HS-27A (cell line): ENCODE results near the gene OPCML.

Experiments
- DNase-seq: peaks from one replicate; pipeline ENCODE4 v3.0.0-alpha.2; 2012; ENCODE audit warnings: low read depth, missing footprints

OPCML gene

DNA sequence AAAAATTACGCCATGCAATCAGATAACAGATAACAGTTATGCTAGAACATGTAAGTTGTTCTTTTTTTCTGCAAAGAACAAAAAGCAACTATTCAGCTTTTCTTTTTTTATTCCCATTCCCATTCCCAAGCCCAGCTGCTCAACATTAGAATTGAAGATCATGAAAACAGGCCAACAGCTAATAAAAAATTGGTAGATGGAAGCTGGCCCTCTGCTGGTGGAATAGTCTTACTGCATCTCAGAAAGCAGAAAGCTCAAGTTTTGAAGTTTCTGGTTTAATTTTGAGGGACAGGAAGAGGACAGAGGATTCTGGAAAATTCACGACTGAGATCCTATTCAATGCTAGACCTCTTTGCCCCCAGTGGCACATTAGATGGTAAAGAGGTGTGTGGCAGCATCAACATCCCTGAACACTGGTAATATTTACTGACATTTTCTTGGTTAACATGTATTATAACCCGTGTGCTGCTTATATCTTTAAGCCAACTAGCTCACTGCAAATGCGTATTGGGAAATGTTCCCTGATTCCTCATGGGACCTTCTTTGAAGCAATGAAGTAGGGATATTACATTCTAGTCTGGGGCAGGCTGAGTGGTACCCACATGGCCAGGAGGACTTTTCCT lies 591.2 kb downstream of the OPCML start:
- DNase-seq: no peak

DNA sequence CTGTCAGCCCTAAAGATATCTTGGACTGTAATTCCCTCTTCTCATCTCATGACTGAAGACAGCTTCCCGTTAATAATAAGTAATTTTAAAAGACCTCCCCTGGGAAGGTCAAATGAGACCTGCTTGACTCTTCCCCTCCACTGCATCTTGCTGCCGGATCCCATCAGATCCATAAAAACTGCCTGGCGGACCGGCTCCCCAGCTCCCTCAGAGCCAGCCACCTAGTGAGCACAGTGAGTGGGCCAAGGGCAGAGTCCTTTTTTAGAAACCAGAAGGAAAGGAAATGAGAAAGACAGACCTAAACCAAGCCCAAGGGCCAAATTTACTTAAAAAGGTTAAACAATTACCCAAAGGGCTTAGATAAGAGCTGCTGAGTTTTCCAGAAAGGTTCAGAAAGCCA lies 595.3 kb downstream of the OPCML start:
- no peak for DNase-seq

DNA sequence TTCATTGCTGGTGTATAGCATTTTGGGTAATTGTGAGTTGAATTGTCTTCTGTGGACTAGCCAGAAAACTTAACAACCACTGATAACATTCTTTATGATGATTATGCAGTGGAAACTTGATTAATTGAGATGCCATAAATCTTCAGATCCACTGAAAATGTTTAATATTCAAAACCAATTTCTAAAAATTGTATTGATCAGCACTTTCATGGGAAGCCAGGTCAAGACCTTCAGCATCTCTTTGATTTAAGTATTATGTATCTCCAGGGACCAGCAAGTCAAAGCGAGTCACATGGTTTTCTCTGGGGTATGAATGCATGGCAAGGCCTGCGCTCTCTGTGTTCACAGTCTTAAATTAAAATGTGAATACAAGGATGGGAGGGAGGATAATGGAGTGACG lies 596.9 kb downstream of the OPCML start:
- DNase-seq: no peak

DNA sequence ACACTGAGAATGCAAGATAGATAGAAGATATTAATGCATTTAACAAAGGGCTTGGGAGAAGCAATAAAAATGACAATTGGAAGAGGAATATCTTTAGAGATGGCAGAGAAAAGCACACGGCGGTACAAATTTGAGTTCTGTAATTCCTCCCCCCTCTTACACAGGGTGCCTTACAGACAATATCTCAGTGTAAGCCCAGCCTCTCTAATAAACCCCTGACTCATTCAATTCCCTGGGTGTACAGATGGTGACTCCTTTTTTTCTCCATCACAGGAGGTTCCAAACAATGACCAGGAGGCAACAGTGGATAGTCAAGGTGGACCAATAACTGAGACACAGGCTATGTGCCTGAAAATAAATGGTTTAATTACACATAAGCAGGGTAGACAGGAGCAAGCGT lies 598.6 kb downstream of the OPCML start:
- no peak for DNase-seq

DNA sequence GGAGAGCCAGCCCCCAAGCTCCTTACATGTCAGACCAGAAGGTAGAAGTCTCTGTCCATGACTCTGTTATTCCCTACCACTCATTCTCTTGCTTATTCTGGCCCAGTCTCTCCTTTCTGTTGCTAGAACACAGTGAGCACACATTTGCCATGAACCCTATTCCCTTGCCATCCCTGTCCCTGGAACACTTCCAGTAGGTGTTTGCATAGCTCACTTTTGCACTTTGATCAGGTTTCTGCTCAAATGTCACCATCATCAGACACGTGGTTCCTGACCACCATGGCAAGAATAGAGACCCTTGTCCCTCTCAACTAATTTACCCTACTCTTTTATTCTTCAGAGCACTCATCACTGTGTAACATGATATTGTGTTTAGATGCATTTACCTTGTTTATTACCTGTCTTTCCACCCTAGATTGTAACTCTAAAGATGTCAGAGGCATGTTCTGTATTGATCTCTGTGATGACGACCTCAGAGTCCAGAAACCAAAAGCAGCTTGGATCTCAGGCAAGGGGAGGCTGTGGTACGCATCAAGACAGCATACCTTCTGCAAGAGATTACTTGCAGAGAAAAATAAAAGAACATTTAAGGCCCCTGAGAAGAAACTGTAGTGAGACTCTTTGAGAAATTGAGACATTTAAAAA lies 606.4 kb downstream of the OPCML start:
- DNase-seq: no peak

DNA sequence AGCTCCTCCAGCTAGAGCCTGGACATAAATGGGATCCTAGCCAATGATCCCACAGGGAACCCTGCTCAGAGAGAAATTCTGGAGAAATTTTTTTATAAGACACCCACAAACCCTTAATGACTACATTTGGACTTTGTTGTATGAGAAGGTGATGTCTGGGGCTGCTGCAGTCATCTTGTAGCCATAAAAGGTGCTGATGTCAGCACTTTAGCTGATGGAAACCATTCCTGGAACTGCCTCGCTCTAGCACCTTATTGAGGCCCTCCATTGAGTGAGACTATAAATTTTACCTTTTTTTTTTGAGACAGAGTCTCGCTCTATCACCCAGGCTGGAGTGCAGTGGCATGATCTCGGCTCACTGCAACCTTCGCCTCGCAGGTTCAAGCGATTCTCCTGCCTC lies 610.7 kb downstream of the OPCML start:
- no peak for DNase-seq

DNA sequence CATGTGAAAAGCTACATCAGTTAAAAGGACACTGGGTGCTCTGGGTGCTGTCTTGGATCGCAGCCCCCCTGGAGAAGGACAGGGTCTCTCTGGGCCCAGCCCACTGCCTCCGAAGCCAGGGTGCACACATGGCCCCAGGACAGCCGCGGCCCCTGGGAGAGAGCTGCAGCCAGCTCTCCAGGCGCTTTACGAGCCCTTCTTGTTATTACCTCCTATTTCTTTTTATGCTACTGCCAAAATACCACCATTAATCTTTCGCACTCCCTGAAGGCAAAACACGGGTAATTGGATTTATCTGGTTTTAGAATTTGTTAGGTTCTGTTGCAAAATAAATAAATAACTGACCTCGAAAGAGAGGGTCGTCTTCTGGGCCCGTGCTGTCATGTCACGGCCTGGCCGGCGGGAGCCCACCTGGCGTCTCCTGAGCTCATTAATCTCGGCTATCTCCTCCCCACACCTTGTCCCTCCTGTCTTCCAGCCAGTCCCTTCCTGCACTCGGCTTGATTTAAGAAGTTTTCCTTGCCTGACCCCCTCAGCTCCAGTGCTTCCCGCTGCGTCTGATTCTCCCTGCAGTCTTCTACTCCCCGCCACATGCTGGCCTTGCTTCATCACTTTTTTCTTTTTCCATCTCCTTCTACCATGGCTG lies 611.7 kb downstream of the OPCML start:
- no peak for DNase-seq

DNA sequence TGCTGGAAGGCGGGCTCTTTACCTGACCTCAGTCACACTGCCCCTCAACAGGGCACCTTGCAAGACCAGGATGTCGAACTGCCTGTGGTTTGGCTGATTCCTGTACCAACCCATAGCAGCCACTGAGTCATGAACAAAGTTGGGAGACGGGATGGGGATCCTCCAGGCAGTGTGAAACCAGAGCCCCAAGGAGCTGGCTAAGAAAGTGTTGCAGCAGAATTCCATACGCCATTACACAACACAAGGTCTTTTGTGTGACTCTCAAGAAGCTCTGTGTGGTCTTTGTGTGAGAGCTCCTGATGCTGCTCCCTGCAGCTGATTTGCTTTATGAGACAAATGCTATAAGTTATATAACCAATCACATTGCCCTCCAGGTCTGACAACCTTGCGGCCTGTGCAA lies 617.7 kb downstream of the OPCML start:
- DNase-seq: no peak

DNA sequence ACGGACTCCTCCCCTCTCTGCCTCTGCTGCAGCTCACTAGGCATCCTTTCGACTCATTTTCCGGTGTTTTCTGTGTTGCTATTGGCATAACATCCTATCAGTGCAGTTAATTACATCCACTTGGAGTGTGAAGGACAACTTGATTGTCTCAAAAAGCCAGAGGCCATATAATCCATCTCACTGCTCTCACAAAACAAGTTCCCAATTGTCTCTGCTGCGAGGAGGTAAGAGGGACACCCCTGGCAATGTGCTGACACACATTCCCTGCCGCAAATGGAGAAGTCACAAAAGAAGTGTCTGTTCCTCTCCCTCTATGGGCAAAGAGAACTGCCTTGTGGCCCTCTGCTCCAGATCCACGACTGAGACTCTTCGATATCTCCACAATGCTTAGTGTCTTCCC lies 618.4 kb downstream of the OPCML start:
- no peak for DNase-seq

DNA sequence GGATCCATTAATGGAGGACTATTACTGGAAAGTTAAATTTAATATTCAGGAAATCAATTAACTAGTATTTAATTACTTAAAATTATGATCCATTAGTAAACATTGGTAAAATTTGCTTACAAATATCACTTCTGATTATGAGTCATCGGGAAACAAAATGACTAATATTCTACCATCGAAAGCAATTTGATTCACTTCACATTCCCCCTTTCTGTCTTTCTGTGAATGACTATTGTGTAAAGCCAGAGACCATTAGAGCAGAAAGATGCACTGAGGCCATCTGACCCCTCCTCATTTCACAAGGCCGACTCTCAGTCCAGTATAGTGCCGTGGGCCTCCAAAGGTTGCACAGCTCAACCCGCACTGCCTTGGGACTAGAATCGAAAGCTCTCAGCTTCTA lies 619.0 kb downstream of the OPCML start:
- no peak for DNase-seq

DNA sequence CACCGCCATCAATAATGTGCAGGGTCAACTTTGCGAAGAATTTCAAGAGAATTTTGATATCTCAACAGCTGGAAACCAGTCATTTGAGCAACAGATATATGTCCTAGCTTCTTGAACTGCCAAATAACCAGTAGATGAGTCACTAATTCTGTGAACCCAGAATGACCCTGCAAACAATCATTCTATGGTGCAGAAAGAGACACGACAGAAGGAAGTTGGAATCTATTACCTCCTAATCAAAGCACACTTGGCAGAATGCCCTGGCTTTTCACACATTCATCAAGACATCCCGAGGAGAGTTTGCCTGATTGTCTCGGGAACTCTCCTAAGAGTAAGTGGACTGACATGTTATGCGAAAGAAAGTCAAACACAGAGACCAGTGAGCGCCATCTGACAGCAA lies 621.1 kb downstream of the OPCML start:
- DNase-seq: peak; percentile 14

DNA sequence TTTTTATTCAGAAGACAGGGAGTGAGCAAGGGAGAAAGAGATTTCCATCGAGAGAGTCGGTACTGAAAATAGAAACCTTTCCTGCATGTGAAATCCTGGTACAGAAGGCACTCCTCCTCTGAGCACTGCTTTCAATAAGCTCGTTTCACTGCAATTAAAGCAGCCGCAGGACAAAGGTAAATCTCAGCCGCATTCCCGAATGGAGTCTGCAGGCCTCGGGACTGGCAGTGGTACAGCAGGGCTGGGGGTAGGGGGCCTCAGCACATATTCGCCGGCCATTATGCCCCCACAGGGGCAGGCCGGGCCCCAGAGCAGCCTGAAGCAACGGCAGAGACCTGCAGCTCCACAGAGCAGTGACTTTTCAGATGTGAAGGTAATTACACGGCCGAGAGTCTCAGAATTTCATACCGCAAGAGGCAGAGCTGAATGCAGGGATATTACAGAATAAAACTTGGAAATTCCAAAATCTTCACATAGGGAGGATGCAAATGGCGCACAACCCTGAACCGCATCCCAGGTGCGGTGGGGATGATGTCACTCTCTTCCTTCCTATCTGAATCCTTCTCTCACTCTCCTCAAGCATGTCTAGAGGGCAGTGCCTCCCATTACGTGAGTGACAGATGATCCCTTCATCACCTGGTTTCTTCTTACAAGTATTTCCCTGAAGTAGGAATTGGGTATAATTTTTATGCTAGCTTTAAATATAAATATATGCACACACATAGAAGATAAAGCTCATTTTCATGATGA lies 622.1 kb downstream of the OPCML start:
- no peak for DNase-seq

DNA sequence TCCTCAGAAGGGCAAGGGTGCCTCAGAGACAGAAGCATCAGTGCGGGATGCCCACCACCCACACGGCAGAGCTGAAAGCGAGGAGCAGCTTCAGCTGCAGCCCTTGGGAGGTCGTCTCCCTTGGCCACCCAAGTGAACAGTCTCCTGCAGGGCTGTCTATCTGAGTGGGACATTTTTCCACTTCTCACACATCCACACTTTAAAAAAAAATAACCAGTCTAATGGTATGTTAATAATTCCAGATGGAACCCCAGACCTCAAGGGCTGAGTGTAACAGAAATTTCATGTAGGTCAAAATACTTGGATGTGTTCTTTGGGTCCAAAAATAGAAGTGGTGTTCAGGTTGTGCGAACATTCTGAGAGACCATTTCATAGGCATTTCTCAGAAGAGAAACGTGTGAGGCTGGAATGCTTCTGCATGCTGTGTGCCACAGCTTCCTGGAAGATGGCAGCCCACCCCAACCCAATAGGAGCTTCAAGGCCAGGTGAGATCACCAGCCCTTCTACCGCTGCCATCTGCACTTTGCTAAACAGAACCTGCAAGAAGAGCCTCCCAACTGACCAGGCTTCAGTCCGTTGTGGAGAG lies 623.2 kb downstream of the OPCML start:
- DNase-seq: no peak

DNA sequence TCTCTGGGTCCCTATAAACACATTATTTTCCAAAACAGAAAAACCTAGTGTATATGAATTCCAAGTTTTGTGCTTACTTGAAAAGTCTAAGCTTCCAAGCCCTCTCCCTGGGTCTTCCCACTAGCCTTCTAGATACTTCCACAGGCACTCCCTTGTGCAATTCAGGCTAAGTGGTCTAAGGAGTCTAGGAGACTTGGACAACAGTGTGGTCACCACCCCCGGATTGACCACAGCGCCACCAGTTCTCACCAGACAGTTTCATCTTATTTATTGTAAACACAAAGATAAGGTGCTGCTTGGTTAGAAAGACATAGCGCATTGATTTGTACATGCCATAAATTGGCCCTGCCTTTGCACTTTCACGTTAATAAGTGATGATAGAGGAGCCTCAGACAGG lies 623.9 kb downstream of the OPCML start:
- no peak for DNase-seq

DNA sequence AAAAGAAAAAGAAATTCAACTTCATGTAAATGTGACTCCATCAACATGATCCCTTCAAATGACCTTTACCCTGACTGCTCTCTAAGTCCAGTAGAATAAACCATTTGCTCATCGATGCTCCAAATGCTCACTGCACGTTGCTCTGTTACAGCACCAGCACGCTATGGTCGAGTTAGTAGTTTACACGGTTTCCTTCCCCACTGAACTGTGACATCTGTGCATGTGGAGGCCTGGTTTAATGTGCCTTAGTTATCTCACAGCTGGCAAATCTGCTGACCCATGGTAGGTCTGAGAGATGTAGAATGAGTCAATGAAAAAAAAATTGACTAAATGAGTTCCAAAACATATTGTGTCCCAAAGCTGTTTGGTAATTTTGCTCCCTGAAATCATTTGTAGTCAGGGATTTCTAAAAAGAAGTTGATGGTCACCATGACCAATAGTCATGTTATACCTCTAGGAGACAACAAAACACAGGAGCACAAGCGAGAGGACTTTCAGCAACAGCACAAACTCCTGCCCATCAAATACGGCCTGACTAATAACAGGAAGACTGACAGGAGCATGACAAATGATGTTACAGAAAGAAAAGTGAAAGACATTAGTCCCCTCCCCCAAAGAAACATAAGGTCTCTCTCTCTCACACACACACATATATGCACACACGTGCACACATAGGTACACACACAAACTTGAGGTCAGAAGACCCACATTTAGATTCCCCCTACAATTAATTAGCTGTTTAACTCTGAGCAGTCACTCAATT lies 624.5 kb downstream of the OPCML start:
- no peak for DNase-seq

DNA sequence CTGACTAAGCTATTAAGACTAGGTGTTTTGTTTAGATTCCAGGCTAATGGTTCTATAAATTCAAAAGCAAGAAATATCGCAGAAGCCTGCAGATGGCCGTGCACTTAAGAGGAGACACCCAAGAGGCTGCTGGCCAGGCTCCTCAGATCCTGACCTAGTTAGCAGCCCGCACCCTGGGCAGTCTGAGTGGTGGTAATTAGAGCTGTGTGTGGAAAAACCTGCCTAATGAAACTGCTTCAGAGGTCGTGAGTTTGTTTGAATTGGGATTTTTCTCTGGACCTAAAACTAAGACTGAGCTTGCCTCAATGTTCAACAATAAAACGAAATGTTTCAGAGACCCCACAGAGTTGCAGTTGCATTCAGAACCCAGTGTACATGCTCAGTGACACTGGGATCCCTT lies 627.7 kb downstream of the OPCML start:
- no peak for DNase-seq

DNA sequence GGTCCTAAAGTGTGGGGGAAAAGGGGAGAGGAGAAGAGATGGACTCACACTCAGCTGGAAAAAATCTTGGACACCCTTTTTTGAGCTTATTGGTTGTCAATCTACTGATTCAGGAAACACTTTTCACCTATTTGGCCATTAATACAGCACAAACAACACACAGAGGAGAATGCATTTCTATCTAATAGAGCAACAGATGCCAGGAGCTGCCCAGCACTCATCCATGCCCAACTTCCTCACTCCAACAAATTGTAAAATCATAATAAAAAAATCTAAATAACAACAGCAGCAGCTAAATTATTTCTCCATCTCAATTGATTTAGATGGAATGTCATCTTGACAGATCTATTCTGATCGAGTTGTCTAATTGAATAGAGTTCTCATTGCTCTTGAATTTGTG lies 628.2 kb downstream of the OPCML start:
- DNase-seq: no peak

DNA sequence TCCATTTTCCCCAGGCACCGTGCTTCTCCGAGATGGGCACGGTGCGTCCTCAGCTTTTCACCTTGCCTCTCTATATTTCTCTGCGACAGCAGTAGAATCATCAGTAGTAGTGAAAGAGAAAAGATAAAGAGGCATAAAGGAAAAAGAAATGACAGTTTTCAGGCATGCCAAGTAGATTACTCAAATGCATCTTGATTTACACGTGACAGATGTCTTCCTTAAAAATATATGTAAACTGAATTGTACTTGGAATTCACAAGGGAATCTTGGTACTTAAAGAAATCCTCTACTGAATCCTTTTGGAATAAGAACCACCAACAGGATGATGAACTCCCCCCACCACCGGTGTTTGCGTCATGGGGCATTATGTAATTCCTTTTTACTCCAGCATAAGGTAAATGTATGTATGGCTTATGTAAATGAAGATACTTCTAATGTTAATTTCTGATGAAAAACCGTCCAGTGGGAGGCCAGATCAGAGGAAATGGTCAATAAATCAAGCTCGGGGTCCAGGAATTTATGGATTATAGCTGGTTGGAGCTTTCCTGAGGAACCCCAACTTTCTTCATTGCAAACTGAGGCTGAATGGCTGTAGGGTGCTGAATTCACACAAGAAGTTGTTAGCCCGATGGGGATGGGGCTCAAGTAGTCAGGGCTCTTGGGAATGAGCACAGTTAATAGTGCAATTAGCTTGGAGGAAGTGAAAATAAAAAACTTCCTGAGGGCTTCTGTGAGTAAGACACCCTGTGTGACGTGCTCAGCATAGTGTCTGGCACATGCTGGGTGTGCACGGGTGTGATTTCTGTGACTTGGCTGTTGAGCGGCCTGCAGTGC lies 630.4 kb downstream of the OPCML start:
- DNase-seq: no peak

DNA sequence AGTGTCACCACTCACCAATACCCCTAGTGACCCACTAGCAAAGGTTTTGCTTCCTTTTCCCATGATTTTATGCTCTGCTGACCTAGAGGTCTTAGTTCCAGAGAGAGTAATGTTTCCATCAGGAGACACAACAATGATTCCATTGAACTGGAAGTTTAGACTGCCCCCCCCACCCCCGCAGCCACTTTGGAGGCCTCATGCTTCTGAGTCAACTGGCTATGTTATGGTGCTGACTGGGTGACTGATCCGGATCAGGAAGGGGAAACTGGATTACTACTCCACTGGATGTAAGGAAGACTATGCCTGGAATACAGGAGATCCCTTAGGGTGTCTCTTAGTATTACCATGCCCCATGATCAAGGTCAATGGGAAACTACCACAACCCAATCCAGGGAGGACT lies 633.6 kb downstream of the OPCML start:
- DNase-seq: no peak

DNA sequence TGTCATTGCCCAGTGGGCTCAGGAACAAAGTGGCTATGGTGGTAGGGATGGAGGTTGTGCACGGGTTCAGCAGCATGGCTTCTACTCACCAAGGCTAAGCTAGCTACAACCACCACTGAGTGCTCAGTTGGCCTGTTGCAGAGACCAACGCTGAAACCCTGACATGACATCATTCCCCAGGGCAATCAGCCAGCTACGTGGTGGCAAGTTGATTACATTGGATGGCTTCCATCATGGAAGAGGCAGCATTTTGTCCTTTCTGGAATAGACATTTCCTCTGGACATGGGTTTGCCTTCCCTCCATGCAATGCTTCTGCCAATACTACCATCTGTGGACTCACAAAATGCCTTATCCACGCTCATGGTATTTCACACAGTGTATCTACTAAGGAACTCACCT lies 634.3 kb downstream of the OPCML start:
- DNase-seq: no peak

DNA sequence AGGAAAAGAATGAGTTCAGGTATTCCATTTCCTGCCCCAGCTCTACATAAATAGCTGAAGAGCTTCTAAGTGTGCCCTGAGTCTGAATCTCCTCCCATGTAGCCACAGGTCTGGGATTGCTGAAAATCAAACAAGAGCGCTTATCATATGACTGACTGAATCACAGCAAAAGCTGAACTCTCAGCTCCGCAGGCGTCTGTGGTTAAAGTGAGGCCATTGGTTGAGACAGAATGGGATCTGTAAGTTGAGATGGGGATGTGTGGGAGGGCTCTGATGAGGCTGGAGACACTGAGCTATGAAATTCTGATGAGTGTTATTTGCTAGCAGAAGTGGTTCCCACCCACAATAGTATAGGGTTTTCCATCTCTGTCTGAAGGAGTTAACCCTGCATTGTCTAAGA lies 637.0 kb downstream of the OPCML start:
- no peak for DNase-seq
